Retinal pigment epithelial cell (primary cell): ENCODE data around the gene CATSPERE.

ENCODE experiments used
- DNase-seq: peaks from one replicate; pipeline ENCODE4 v3.0.0-alpha.2; 2010; ENCODE audit warnings: low read depth
- H3K4me3 ChIP-seq: 2 replicates; pipeline ENCODE4 v1.5.1; 2011; ENCODE audit warnings: mild to moderate bottlenecking, low read length, control low read depth, moderate library complexity
- TF ChIP-seq, protein P1 (sequence below): conservative IDR thresholded peaks from 2 replicates; pipeline ENCODE4 v1.5.1; 2011; ENCODE audit warnings: low read depth, low read length, control low read depth, inconsistent platforms

Gene CATSPERE

DNA sequence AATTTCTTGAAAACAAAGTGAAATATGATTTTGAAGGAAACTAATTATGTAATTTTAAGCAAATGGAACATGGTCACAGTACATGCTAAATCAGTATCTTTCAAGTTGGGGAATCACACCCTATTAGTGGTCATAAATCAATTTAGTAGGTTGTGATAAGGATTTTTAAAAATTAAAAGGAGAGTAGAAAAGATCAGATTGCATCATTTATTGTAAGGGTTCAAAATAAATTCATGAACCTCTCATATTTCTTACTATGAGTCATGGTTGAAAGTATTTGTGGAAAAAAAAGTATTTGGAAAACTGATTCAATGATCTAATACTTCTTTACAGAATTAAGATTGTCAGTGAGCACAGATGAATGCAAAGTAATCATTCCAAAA lies 24.0 kb upstream of the CATSPERE start:
- H3K4me3 ChIP-seq = no peak overlapping the region
- DNase-seq = no peak
- TF ChIP-seq, protein P1, sequence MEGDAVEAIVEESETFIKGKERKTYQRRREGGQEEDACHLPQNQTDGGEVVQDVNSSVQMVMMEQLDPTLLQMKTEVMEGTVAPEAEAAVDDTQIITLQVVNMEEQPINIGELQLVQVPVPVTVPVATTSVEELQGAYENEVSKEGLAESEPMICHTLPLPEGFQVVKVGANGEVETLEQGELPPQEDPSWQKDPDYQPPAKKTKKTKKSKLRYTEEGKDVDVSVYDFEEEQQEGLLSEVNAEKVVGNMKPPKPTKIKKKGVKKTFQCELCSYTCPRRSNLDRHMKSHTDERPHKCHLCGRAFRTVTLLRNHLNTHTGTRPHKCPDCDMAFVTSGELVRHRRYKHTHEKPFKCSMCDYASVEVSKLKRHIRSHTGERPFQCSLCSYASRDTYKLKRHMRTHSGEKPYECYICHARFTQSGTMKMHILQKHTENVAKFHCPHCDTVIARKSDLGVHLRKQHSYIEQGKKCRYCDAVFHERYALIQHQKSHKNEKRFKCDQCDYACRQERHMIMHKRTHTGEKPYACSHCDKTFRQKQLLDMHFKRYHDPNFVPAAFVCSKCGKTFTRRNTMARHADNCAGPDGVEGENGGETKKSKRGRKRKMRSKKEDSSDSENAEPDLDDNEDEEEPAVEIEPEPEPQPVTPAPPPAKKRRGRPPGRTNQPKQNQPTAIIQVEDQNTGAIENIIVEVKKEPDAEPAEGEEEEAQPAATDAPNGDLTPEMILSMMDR = no peak

DNA sequence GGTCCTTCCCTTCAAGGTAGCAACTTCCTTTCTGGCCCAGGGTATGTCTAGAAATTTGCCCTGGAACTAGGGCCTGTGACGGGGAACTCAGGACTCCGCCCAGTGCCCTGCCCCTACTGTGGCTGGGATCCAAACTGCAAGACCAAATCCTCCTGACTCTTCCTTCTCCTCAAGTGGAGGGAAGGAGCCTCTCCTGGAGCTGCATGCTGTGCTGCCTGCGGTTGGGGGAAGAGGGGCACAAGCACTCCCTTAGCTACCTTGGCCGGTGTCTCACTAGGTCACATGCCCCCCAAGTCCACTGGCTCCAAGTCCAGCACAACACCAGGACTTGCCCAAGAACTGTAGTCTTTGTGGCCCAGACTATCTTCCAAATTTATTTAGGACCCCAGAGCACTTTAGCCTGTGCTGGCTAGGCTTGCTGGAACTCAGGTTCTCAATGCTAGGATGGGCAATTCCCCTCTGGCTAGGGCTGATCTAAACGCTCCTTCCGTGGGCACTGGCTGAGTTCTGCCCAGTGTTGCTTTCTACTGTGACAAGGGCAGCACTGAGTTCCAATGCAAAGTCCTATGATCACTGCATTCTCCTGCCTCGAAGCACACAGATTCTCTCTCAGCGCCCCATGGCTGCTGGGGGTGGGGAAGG lies 21.6 kb upstream of the CATSPERE start:
- no peak for DNase-seq
- H3K4me3 ChIP-seq = no peak overlapping the region
- TF ChIP-seq, protein P1 = no peak

DNA sequence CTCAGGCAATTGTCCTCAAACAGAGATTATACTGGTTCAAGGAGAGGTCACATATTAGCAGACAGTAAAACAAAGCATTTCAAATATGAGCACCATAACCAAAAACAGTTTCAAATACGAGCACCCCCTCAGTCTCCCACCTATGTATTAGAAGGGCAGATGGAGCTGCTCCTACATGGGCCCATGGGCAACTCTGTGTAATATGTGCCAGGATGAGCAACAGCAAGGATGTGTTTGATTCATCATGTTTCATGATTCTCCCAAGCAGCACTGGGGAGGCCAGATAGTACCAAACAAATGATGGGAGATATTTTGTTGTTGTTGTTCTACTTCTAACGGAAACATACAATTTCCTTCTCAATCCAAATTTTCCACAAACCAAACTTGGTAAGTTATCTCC lies 18.2 kb upstream of the CATSPERE start:
- TF ChIP-seq, protein P1 = no peak
- DNase-seq = no peak
- no peak overlapping the region for H3K4me3 ChIP-seq

DNA sequence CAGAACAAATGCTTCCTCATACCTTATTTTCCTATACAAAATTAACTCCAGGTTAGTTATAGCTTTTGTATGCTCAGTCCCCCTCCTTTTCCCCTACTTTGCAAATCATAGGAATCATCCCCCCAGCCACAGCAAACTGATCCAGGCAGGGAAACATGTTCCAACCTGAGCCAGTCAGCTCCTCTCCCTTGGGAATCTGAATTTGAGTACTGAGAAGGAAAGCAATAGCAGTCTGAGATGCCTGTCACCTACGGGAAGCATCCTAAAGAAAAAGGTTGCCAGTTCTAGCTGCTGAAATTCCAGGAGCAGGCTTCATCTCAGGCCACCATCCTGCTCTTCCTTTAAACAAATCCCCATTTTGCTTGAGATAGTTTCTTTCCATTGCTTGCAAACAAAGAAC lies 16.2 kb upstream of the CATSPERE start:
- TF ChIP-seq, protein P1 = no peak
- DNase-seq = no peak
- no peak overlapping the region for H3K4me3 ChIP-seq

DNA sequence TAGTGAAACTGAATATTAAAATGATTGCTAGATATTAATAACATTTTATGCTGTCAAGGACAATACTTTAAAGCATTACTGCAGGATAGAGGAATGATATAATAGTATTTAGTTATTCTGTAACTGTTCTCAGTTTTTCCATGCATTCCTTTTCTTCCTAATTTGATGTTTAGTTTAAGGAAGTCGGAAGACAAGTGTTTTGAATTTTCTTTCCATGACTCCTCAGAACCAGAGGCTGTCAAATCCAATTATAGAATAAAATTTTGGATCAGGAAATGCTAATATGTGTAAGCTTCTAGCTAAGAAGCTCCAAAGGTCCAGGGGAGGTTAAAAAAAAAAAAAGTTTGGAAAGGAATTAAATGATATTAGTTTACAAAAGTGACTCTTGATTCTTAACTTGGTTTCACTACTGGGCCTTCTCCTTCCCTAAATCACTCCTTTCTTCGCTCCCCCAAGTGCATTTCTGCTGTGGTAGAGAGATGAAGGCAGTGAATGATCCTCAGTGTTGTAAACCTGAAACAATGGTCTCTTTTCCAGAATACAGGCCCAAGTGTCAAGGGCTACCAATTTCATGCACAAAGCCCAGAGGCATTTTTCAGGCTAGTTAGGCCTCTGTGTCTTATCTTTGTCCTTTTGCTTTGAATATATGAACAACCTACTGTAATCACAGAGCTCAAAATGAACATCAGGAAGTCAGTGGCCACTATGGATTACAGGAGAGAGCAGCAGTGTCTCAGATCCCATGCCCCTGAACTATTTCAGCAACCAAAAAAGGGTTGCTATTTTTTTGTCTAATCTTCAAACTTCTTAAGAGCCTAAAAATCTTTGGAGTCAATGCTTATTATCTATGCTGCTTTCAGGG lies 15.5 kb upstream of the CATSPERE start:
- TF ChIP-seq, protein P1 = no peak
- no peak for DNase-seq
- H3K4me3 ChIP-seq = no peak overlapping the region

DNA sequence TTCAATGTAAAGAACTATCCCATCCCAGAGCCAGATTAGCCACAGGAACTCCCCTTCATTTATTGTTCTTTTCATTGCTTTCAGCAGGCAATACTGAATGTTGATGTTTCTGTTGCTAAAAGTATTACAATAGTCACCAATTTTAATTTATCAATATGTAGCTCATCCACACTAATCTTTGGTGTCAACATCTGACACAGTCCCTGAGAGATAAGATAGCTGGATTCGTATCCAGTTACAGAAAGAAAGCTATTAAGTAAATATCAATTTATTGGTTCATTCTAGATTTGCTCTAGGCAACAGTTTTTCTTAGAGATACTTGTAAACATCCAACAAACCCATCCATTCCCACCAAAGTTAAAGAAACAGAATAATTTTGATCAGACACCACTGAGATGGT lies 14.0 kb upstream of the CATSPERE start:
- no peak overlapping the region for H3K4me3 ChIP-seq
- TF ChIP-seq, protein P1 = no peak

DNA sequence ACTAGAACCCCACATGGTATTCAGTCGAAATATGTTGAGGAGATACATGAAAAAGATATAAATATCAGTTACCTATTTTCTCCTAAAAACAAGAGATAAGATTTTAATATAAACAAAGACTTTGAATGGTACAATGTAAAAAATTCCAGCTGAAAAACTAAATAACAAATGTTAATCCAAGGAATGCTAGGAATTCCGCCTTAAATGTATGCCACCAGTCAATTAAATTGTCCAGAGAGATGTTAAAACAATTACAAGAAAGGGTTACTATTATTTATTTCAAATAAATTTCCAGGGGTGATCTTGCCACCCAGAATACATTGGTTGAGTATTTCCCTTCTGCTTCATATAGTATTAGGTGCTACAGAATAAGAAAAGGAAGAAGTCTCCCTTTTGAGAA lies 13.5 kb upstream of the CATSPERE start:
- no peak for DNase-seq

More for the DNA sequence above, 14.0 kb upstream of the CATSPERE start:
- DNase-seq = no peak

More for the DNA sequence above, 13.5 kb upstream of the CATSPERE start:
- H3K4me3 ChIP-seq = no peak overlapping the region
- TF ChIP-seq, protein P1 = no peak
